SK-N-SH (cell line): Measurements from ENCODE around the gene HOXA10. TPM values are rescaled to one million over a fixed set of nuclear protein-coding genes. Genes with fewer than 3 reads are reported as not detected.
A peak's percentile ranks its signal among the peaks of the same experiment; 100 is the strongest.

Source experiments
- CTCF ChIA-PET: fragments of 300-600, 350-600 bp; formaldehyde crosslinking; extraction: SDS; loops from one replicate; lab custom pipeline; 2021; lab: Yijun Ruan, JAX
- POLR2A ChIA-PET: fragments of 350-600 bp; sonication (Branson Sonifier 250); formaldehyde crosslinking; extraction: SDS; loops from one replicate; lab custom pipeline; 2020; ENCODE audit warnings: antibody characterized with exemption, inconsistent platforms; lab: Yijun Ruan, JAX
- DNase-seq: peaks from one replicate; pipeline ENCODE4 v3.0.0; 2012
- H2AFZ ChIP-seq: fragments of 200-600 bp; sonication (generic); 2 replicates; pipeline ENCODE4 v1.8.1; 2016; ENCODE audit warnings: antibody characterized with exemption, mild to moderate bottlenecking, low read depth
- H3F3A ChIP-seq: fragments of 200-600 bp; sonication (generic); replicated peaks from 2 replicates; pipeline ENCODE3; 2016; ENCODE audit warnings: antibody characterized with exemption, mild to moderate bottlenecking; ENCODE audit not compliant: insufficient read depth
- H3K27ac ChIP-seq, 2 experiments: fragments of 200-500 bp in 1 of 2; fragments of 200-600 bp in 1 of 2; sonication (Bioruptor generic) in 1 of 2; sonication (generic), shearing (Covaris generic) in 1 of 2; 2 replicates each; pipeline versions ENCODE4 v1.5.1 to v1.6.1; 2014 to 2016; ENCODE audit warnings: low read depth in 2 of 2, inconsistent platforms in 1 of 2, low read length in 1 of 2, mild to moderate bottlenecking in 1 of 2, mixed read lengths in 1 of 2
- H3K27me3 ChIP-seq: fragments of 200-600 bp; sonication (generic), shearing (Covaris generic); 2 replicates; pipeline ENCODE4 v1.6.1; 2016; ENCODE audit warnings: mixed run types; ENCODE audit not compliant: insufficient read depth
- H3K36me3 ChIP-seq, 2 experiments: fragments of 200-500 bp in 1 of 2; fragments of 200-600 bp in 1 of 2; sonication (Bioruptor generic) in 1 of 2; sonication (generic) in 1 of 2; replicated peaks in 1 of 2; 2 replicates each; pipeline versions ENCODE3 to v1.5.1; 2014 to 2016; ENCODE audit warnings: low read length in 1 of 2, mild to moderate bottlenecking in 1 of 2; ENCODE audit not compliant: insufficient read depth in 2 of 2, control insufficient read depth in 1 of 2
- H3K4me1 ChIP-seq, 2 experiments: fragments of 200-500 bp in 1 of 2; fragments of 200-600 bp in 1 of 2; sonication (Bioruptor generic) in 1 of 2; sonication (generic), shearing (Covaris generic) in 1 of 2; 2 replicates each; pipeline versions ENCODE4 v1.5.1 to v1.6.1; 2014 to 2016; ENCODE audit warnings: low read depth in 1 of 2, low read length in 1 of 2, mixed run types in 1 of 2; ENCODE audit not compliant: insufficient read depth in 2 of 2, control insufficient read depth in 1 of 2
- H3K4me2 ChIP-seq: fragments of 200-600 bp; sonication (generic), shearing (Covaris generic); 2 replicates; pipeline ENCODE4 v1.6.1; 2017; ENCODE audit warnings: mixed run types
- H3K4me3 ChIP-seq, 2 experiments: fragments of 200-500 bp in 1 of 2; fragments of 200-600 bp in 1 of 2; sonication (Bioruptor generic) in 1 of 2; sonication (generic), shearing (Covaris generic) in 1 of 2; 2 replicates each; pipeline versions ENCODE4 v1.5.1 to v1.8.1; 2014 to 2016; ENCODE audit warnings: low read depth in 2 of 2, inconsistent platforms in 1 of 2, low read length in 1 of 2, mild to moderate bottlenecking in 1 of 2, mixed read lengths in 1 of 2, moderate library complexity in 1 of 2
- H3K79me2 ChIP-seq: fragments of 200-600 bp; sonication (generic); 2 replicates; pipeline ENCODE4 v1.8.1; 2017; ENCODE audit warnings: mild to moderate bottlenecking; ENCODE audit not compliant: insufficient read depth
- H3K9ac ChIP-seq: fragments of 200-600 bp; sonication (generic); 2 replicates; pipeline ENCODE4 v1.6.1; 2017; ENCODE audit warnings: mixed run types
- H3K9me2 ChIP-seq: fragments of 200-600 bp; sonication (generic); 2 replicates; pipeline ENCODE4 v1.6.1; 2017; ENCODE audit warnings: mixed run types
- H3K9me3 ChIP-seq: fragments of 200-600 bp; sonication (generic); 2 replicates; pipeline ENCODE4 v1.6.1; 2017; ENCODE audit warnings: mixed run types, mild to moderate bottlenecking, moderate library complexity
- H4K20me1 ChIP-seq: fragments of 200-600 bp; sonication (generic); 2 replicates; pipeline ENCODE4 v1.6.1; 2017; ENCODE audit warnings: mild to moderate bottlenecking, mixed run types; ENCODE audit not compliant: insufficient read depth
- ELF1 ChIP-seq: IDR thresholded peaks from 2 replicates; pipeline ENCODE4 v1.4.0; 2012
- EZH2phosphoT487 ChIP-seq: fragments of 200-600 bp; sonication (generic); IDR thresholded peaks from 2 replicates; pipeline ENCODE4 v1.6.1; 2017; ENCODE audit warnings: low read depth, mixed run types, mild to moderate bottlenecking, antibody characterized with exemption, moderate library complexity, borderline replicate concordance
- GATA2 ChIP-seq: sonication (generic); formaldehyde crosslinking; IDR thresholded peaks from 2 replicates; pipeline ENCODE4 v1.5.0; 2020; ENCODE audit warnings: mild to moderate bottlenecking, missing genetic modification reagents
- MXI1 ChIP-seq: IDR thresholded peaks from 2 replicates; pipeline ENCODE4 v1.6.1; 2012; ENCODE audit warnings: mild to moderate bottlenecking, low read depth, low read length, improper control_type of control experiment
- POLR2AphosphoS5 ChIP-seq: IDR thresholded peaks from 2 replicates; pipeline ENCODE4 v1.6.1; 2012; ENCODE audit warnings: low read depth, low read length
- RAD21 ChIP-seq: IDR thresholded peaks from 2 replicates; pipeline ENCODE4 v1.6.1; 2012; ENCODE audit warnings: mild to moderate bottlenecking, low read length
- RFX5 ChIP-seq: IDR thresholded peaks from 2 replicates; pipeline ENCODE4 v1.6.1; 2012; ENCODE audit warnings: mild to moderate bottlenecking, improper control_type of control experiment, low read length
- WGBS: methylation state at CpG from one replicate; pipeline ENCODE4 v1.1.6; 2017; ENCODE audit warnings: low lambda C conversion rate; 5-methylcytosine and 5-hydroxymethylcytosine counted together
- polyA plus RNA-seq, 3 experiments: library from polyadenylated mRNA; depleted of rRNA; stranded (reverse); fragments of >200 nt; gene quantifications; 2 replicates each; pipeline ENCODE4 v1.2.3, GENCODE V29; 2012
- TF ChIP-seq, protein P1 (sequence below): IDR thresholded peaks from 2 replicates; pipeline ENCODE4 v1.4.0; 2012; ENCODE audit warnings: low read depth, borderline replicate concordance
- TF ChIP-seq, protein P2 (sequence below): fragments of 150-350 bp; IDR thresholded peaks from 2 replicates; pipeline ENCODE4 v1.6.1; 2017; ENCODE audit warnings: antibody characterized with exemption, low read length, low read depth, borderline replicate concordance

The HOXA10 gene
- polyA plus RNA-seq, 1 of the 3 experiments (the other 2 are of a cell fraction) = not detected

DNA sequence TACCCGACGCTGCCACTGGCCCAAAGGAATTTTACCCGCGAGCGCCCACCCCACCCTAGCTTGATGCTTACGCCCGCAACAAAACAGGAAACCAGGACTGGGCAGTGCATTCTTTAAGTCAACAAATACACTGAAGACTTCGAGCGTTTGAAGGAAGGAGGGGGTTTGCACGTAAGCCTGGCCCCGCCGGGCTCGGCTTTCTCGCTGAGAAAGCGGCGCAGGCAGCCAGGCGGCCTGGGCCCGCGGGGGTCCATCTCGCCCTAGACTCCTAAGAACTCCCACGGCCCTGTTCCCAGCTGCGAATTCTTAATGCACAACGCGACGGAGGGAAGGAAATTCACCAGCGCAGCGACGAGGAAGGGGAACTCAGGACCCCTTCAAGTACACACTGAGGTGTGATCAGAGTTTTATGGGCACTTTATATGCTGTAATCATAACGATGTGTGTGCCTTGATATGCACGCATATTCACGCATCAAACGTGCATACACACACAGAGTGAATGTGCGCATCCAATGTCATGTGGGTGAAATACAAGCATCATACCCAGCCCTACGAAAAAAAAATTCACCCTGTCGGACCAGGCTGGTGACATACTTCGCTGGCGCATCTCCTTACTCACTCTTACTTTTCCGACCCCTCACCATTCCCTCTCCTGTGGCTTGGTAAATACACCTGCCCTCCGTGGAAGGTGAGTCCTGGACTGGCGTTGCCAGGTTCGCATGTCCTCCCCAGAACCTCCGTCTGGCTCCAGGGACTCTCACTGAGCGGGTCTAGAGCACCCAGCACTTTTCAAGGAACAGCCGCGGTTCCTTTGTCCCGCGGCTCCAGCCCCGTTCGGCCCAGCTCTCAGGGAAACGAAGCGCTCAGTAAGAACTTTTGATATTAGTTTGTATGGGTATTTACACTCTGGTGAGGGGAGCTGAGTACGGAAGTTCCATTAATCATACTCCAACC lies 31.5 kb upstream of the HOXA10 start:
- H3K27me3 ChIP-seq = peaks cover 97% of the 10 kb centered on the region
- WGBS = 19% methylated on average over 51 of the region's 52 CpGs
- no peak for DNase-seq
- no peak overlapping the region for H2AFZ ChIP-seq
- H3K27ac ChIP-seq = no peak overlapping the region
- H3K4me1 ChIP-seq = peaks cover 0 to 9% of the 10 kb centered on the region in 2 experiments; a peak in 1 of 4 replicates
- no peaks in the 10 kb centered on the region for H3F3A ChIP-seq
- no peaks in the 10 kb centered on the region for H3K79me2 ChIP-seq
- POLR2A ChIA-PET = no interaction called here
- no peaks in the 10 kb centered on the region for H3K9me3 ChIP-seq
- H3K36me3 ChIP-seq = no peaks in the 10 kb centered on the region
- peak overlapping the region; percentile 38; the same call in 1 of the 2 replicates for H3K4me2 ChIP-seq
- no peak overlapping the region for H3K9ac ChIP-seq
- no peaks in the 10 kb centered on the region for H3K9me2 ChIP-seq
- TF ChIP-seq MXI1 (no peak), RFX5 (no peak), EZH2phosphoT487 (peak; percentile 93; the same call in 1 of the 2 replicates), ELF1 (no peak), GATA2 (CRISPR knock-in tag) (no peak), POLR2AphosphoS5 (no peak)
- TF ChIP-seq, protein P1, sequence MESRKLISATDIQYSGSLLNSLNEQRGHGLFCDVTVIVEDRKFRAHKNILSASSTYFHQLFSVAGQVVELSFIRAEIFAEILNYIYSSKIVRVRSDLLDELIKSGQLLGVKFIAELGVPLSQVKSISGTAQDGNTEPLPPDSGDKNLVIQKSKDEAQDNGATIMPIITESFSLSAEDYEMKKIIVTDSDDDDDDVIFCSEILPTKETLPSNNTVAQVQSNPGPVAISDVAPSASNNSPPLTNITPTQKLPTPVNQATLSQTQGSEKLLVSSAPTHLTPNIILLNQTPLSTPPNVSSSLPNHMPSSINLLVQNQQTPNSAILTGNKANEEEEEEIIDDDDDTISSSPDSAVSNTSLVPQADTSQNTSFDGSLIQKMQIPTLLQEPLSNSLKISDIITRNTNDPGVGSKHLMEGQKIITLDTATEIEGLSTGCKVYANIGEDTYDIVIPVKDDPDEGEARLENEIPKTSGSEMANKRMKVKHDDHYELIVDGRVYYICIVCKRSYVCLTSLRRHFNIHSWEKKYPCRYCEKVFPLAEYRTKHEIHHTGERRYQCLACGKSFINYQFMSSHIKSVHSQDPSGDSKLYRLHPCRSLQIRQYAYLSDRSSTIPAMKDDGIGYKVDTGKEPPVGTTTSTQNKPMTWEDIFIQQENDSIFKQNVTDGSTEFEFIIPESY = no peak
- TF ChIP-seq, protein P2, sequence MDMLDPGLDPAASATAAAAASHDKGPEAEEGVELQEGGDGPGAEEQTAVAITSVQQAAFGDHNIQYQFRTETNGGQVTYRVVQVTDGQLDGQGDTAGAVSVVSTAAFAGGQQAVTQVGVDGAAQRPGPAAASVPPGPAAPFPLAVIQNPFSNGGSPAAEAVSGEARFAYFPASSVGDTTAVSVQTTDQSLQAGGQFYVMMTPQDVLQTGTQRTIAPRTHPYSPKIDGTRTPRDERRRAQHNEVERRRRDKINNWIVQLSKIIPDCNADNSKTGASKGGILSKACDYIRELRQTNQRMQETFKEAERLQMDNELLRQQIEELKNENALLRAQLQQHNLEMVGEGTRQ = no peak
- CTCF ChIA-PET = interaction anchor here (1.1 to 7.9 kb wide), 8 partner anchors 10 to 891 kb away, joined by 3 to 81 read pairs (median 12); no protein-coding TSS in a partner anchor
- H3K4me3 ChIP-seq = no peak overlapping the region
- peaks cover 6% of the 10 kb centered on the region; the same call in 1 of the 2 replicates for H4K20me1 ChIP-seq

- Histone ChIP-seq H3K4me1 (peaks cover 0 to 7% of the 10 kb centered on the region in 2 experiments; a peak in 1 of 4 replicates), H3K4me2 (peak overlapping the region; percentile 38; the same call in 1 of the 2 replicates), H3K9ac (no peak overlapping the region), H4K20me1 (peaks cover 6% of the 10 kb centered on the region; the same call in 1 of the 2 replicates), H3K79me2 (no peaks in the 10 kb centered on the region), H3F3A (no peaks in the 10 kb centered on the region), H3K9me3 (no peaks in the 10 kb centered on the region), H3K27ac (no peak overlapping the region), H2AFZ (no peak overlapping the region), H3K27me3 (peaks cover 95% of the 10 kb centered on the region), H3K36me3 (no peaks in the 10 kb centered on the region), H3K9me2 (no peaks in the 10 kb centered on the region), H3K4me3 (no peak overlapping the region; a peak in 1 of 4 replicates)
- CTCF ChIA-PET = interaction anchor here (0.9 to 7.3 kb wide), 9 partner anchors 9 to 892 kb away, joined by 3 to 37 read pairs (median 4); no protein-coding TSS in a partner anchor
- 32% methylated on average over 32 of the region's 41 CpGs for WGBS
- no peak for DNase-seq
- POLR2A ChIA-PET = no interaction called here
- TF ChIP-seq RAD21 = no peak
Observed at GRCh38 chr7:27204851-27205322, 30.8 kb upstream of the HOXA10 start.
